ENCODE data around the gene GRIN3A. TPM values are rescaled to one million over a fixed set of nuclear protein-coding genes. Genes with fewer than 3 reads are reported as not detected.

GRIN3A gene
- total RNA-seq, 1 experiment from 2014 or later: 0.02 TPM

GRCh38 chr9:101524371-101524770 lies 214.1 kb downstream of the GRIN3A start:
- POLR2A ChIA-PET: no interaction called here
- no peak overlapping the region for H3K4me3 Mint-ChIP-seq
- H3K9me3 Mint-ChIP-seq: no peaks in the 10 kb centered on the region
- peak; percentile 57 for ATAC-seq
- no peak for DNase-seq (ENCODE audit: low spot score)
- TF ChIP-seq ELF4 (CRISPR knock-in tag; IDR thresholded peaks at IDR 0.05; ENCODE audit: low read depth) (no peak), ZNF396 (CRISPR knock-in tag; IDR thresholded peaks at IDR 0.05; ENCODE audit: borderline replicate concordance) (no peak), SOX15 (CRISPR knock-in tag; IDR thresholded peaks at IDR 0.05) (no peak), TEAD1 (CRISPR knock-in tag; IDR thresholded peaks at IDR 0.05) (no peak), JAZF1 (CRISPR knock-in tag; IDR thresholded peaks at IDR 0.05) (no peak), MXD4 (CRISPR knock-in tag; IDR thresholded peaks at IDR 0.05; ENCODE audit: borderline replicate concordance) (no peak), ZSCAN18 (CRISPR knock-in tag; IDR thresholded peaks at IDR 0.05) (no peak), CTCF (IDR thresholded peaks at IDR 0.05) (no peak), NFE2L1 (CRISPR knock-in tag; IDR thresholded peaks at IDR 0.05) (no peak), ZNF138 (CRISPR knock-in tag; conservative IDR thresholded peaks at IDR 0.05) (no peak), TEAD4 (CRISPR knock-in tag; IDR thresholded peaks at IDR 0.05) (no peak), RELA (CRISPR knock-in tag; IDR thresholded peaks at IDR 0.05; ENCODE audit: borderline replicate concordance) (no peak), ZNF416 (CRISPR knock-in tag; IDR thresholded peaks at IDR 0.05) (no peak)
- TF ChIP-seq, protein P1, sequence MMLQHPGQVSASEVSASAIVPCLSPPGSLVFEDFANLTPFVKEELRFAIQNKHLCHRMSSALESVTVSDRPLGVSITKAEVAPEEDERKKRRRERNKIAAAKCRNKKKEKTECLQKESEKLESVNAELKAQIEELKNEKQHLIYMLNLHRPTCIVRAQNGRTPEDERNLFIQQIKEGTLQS (CRISPR knock-in tag; conservative IDR thresholded peaks at IDR 0.05): no peak
- peaks cover 4% of the 10 kb centered on the region for H3K27me3 Mint-ChIP-seq (ENCODE audit: low read depth)
- H3K27ac Mint-ChIP-seq: no peak overlapping the region
- CTCF ChIA-PET: interaction anchor here (1.0 to 4.3 kb wide), 5 partner anchors 9 to 76 kb away, joined by 4 to 24 read pairs (median 7); partner anchors contain the start of gene RNF20
- H3K36me3 Mint-ChIP-seq: no peaks in the 10 kb centered on the region
- peaks cover 18% of the 10 kb centered on the region for H3K4me1 Mint-ChIP-seq

Other genes with a start within 250 kb of the GRIN3A start
- 46.5 to 52.6 TPM (median 51.8 TPM) in 3 replicates for gene RNF20, start 204.8 kb downstream of the GRIN3A start, total RNA-seq (2021)
- not detected in 3 replicates for gene PPP3R2, start 143.7 kb downstream of the GRIN3A start, total RNA-seq (2021)